Vagina (tissue), 2 donors: ENCODE data around the gene TAF10. TPM values are rescaled to one million over a fixed set of nuclear protein-coding genes. Genes with fewer than 3 reads are reported as not detected.

Experiments used
- DNase-seq, 2 donors: peaks; one replicate each; pipeline ENCODE4 v3.0.0-alpha.2; 2017; ENCODE audit errors: extremely low spot score in 2 of 2
- H3K27ac ChIP-seq: fragments of 200-600 bp; sonication (generic); one replicate; pipeline ENCODE4 v1.5.1; 2019
- H3K27me3 ChIP-seq: fragments of 200-600 bp; sonication (generic); one replicate; pipeline ENCODE4 v1.5.1; 2019
- H3K36me3 ChIP-seq, 2 donors: fragments of 200-600 bp; sonication (generic); one replicate each; pipeline ENCODE4 v1.5.1; 2017 to 2019
- H3K4me1 ChIP-seq: fragments of 200-600 bp; sonication (generic); one replicate; pipeline ENCODE4 v1.5.1; 2019
- H3K4me3 ChIP-seq, 2 donors: fragments of 200-600 bp; sonication (generic); 1 replicate in 1 of 2; 2 replicates in 1 of 2; pipeline ENCODE4 v1.5.1; 2016 to 2019
- H3K9me3 ChIP-seq: fragments of 200-600 bp; sonication (generic); one replicate; pipeline ENCODE4 v1.5.1; 2019
- POLR2A ChIP-seq, 2 donors: fragments of 450-650 bp; IDR thresholded peaks; one replicate each; pipeline ENCODE4 v1.6.1; 2017; ENCODE audit warnings: antibody characterized with exemption in 2 of 2, mild to moderate bottlenecking in 2 of 2, moderate library complexity in 2 of 2
- POLR2AphosphoS5 ChIP-seq, 2 donors: sonication (generic); formaldehyde crosslinking; IDR thresholded peaks; one replicate each; pipeline ENCODE4 v1.9.0; 2017; ENCODE audit warnings: antibody characterized with exemption in 2 of 2, mild to moderate bottlenecking in 2 of 2, low read depth in 1 of 2; ENCODE audit not compliant: insufficient read depth in 1 of 2
- intact Hi-C: fragments of 100-400 bp; cut with DNase I; formaldehyde crosslinking; loops from one replicate; pipeline ENCODE4 v1.15.1; 2023
- total RNA-seq: library from RNA; depleted of rRNA; stranded (reverse); fragments of >200 nt; gene quantifications from one replicate; pipeline ENCODE4 v1.2.3, GENCODE V29; 2016
- TF ChIP-seq, protein P1 (sequence below), 3 experiments: fragments of 450-650 bp in 2 of 3; fragments of 200-600 bp in 1 of 3; sonication (generic) in 1 of 3; IDR thresholded peaks; one replicate each; pipeline ENCODE4 v1.5.1; 2017 to 2019; ENCODE audit warnings: antibody characterized with exemption in 3 of 3, mild to moderate bottlenecking in 2 of 3, moderate library complexity in 2 of 3

TAF10 gene
- total RNA-seq, 1 donor from 2014 or later, result 48.1 TPM

DNA sequence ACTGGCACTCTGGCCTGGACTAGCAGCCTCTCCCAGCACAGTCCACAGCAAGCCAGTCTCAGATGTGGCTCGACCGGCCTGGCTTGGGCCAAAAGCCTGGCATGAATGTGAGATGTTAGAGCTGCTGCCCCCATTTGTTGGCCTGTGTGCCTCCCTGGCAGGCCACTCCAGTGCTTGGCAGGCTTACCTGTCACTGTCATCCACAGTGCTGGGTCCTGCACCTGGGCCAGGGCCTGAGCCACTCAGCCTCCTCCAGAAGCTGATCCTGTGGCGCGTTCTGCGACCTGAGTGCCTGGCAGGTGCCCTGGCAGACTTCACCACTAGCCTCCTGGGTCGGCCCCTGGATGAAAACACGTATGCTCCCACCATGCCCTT lies 44.7 kb downstream of the TAF10 start:
- Histone ChIP-seq H3K27ac (no peak overlapping the region), H3K27me3 (no peaks in the 10 kb centered on the region), H3K36me3 (no peaks in the 10 kb centered on the region), H3K9me3 (no peaks in the 10 kb centered on the region), H3K4me1 (peaks cover 7% of the 10 kb centered on the region), H3K4me3 (no peak overlapping the region)
- DNase-seq, result no peak
- TF ChIP-seq POLR2A (IDR thresholded peaks at IDR 0.05), result no peak
- TF ChIP-seq POLR2AphosphoS5 (IDR thresholded peaks at IDR 0.05; ENCODE audit: insufficient read depth in 1 of 2, low read depth in 1 of 2), result no peak
- TF ChIP-seq, protein P1, sequence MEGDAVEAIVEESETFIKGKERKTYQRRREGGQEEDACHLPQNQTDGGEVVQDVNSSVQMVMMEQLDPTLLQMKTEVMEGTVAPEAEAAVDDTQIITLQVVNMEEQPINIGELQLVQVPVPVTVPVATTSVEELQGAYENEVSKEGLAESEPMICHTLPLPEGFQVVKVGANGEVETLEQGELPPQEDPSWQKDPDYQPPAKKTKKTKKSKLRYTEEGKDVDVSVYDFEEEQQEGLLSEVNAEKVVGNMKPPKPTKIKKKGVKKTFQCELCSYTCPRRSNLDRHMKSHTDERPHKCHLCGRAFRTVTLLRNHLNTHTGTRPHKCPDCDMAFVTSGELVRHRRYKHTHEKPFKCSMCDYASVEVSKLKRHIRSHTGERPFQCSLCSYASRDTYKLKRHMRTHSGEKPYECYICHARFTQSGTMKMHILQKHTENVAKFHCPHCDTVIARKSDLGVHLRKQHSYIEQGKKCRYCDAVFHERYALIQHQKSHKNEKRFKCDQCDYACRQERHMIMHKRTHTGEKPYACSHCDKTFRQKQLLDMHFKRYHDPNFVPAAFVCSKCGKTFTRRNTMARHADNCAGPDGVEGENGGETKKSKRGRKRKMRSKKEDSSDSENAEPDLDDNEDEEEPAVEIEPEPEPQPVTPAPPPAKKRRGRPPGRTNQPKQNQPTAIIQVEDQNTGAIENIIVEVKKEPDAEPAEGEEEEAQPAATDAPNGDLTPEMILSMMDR (IDR thresholded peaks at IDR 0.05), result no peak
- intact Hi-C loops, result no loop called here

DNA sequence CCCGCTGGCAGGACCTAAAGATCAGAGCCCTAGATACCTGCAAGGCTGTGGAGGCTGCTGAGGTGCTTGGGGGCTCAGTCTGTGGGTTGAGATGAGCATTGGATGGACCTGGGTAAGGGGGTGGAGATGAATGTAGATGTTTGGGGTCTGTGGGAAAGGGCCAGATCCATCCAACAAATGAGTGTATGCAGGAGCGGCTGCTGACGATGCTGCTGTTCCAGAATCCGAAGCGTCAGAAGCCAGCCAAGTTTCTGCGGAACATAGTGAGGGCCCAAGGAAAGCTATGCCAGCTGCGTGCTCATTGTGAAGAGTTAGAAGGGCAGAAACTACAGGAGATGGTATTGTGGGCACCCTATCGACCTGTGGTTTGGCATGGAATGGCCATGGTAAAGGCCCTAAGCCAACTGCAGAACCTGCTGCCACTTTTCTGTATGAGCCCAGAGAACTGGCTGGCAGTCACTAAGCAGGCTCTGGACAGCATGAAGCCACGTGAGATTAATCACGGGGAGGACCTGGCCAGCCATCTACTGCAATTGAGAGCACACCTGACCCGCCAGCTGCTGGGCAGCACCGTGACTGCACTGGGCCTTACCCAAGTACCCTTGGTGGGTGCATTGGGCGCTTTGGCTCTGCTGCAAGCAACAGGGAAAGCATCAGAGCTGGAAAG lies 45.2 kb downstream of the TAF10 start:
- Histone ChIP-seq H3K36me3 (no peaks in the 10 kb centered on the region), H3K27ac (no peak overlapping the region), H3K27me3 (no peaks in the 10 kb centered on the region), H3K4me1 (peaks cover 7% of the 10 kb centered on the region), H3K4me3 (no peak overlapping the region), H3K9me3 (no peaks in the 10 kb centered on the region)
- DNase-seq, result no peak
- TF ChIP-seq, protein P1 (IDR thresholded peaks at IDR 0.05), result no peak
- no peak for TF ChIP-seq POLR2A (IDR thresholded peaks at IDR 0.05)
- TF ChIP-seq POLR2AphosphoS5 (IDR thresholded peaks at IDR 0.05; ENCODE audit: insufficient read depth in 1 of 2, low read depth in 1 of 2), result no peak
- intact Hi-C loops, result no loop called here

DNA sequence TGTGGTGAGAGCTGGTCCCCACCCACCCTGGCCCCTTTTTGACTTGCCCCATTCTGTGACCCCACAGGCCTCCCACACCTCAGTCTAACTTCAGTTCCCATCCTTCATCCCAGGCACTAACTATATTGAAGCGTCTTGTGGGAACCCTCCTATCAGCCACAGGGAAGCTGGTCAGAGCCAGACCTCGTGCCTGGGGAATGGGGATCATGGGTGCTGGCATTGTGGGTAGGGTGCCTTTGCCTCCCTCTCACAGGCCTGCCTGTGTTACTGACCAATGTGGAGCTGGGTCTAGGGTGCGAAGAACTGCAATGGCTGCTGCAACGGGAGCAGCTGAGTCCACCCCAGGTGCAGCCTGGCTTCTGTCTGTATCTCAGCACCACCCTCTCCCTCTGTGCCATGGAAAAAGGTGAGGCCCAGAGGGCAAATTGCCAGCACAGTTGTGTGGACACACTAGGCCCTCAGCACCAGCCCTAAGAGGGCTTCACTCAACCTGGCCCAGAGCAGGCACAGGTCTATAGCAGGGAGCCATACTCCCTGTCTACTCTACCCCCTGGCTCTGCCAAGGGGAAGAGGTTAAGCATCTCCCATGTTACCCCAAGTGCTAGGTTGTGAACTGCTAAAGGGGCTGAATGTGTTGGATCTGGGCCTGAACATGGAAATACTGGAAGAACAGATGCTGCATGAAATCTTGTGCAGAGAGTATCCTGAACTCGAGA lies 45.9 kb downstream of the TAF10 start:
- no peak for TF ChIP-seq POLR2AphosphoS5 (IDR thresholded peaks at IDR 0.05; ENCODE audit: insufficient read depth in 1 of 2, low read depth in 1 of 2)
- TF ChIP-seq, protein P1 (IDR thresholded peaks at IDR 0.05), result no peak
- TF ChIP-seq POLR2A (IDR thresholded peaks at IDR 0.05), result no peak
- Histone ChIP-seq H3K27ac (no peak overlapping the region), H3K27me3 (no peaks in the 10 kb centered on the region), H3K4me1 (peaks cover 7% of the 10 kb centered on the region), H3K4me3 (no peak overlapping the region), H3K9me3 (no peaks in the 10 kb centered on the region), H3K36me3 (no peaks in the 10 kb centered on the region)
- DNase-seq, result no peak
- intact Hi-C loops, result no loop called here

DNA sequence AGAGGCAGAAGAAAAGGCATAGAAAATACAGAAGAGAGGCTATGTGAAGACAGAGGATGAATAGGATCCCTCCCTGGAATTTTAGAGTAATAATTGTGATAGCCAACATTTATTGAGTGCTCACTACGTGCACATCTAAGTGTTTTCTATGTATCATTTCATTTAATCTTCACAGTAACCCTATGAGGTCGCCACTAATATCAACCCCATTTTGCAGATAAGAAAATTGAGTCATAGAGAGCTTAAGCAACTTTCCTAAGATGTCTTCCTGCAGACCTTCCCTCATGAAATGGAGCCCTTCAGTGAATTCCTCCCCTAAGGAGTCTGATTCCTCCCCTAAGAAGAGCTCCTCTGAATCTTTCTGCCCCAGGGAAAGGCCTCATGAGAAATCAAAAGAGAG lies 46.7 kb downstream of the TAF10 start:
- no peak overlapping the region for H3K27ac ChIP-seq
- H3K4me3 ChIP-seq, result no peak overlapping the region
- H3K27me3 ChIP-seq, result no peaks in the 10 kb centered on the region
- peaks cover 7% of the 10 kb centered on the region for H3K4me1 ChIP-seq
- TF ChIP-seq, protein P1 (IDR thresholded peaks at IDR 0.05), result no peak
- TF ChIP-seq POLR2A (IDR thresholded peaks at IDR 0.05), result no peak
- no peak for TF ChIP-seq POLR2AphosphoS5 (IDR thresholded peaks at IDR 0.05; ENCODE audit: insufficient read depth in 1 of 2, low read depth in 1 of 2)
- H3K9me3 ChIP-seq, result no peaks in the 10 kb centered on the region
- intact Hi-C loops, result no loop called here
- no peaks in the 10 kb centered on the region for H3K36me3 ChIP-seq
- DNase-seq, result no peak

DNA sequence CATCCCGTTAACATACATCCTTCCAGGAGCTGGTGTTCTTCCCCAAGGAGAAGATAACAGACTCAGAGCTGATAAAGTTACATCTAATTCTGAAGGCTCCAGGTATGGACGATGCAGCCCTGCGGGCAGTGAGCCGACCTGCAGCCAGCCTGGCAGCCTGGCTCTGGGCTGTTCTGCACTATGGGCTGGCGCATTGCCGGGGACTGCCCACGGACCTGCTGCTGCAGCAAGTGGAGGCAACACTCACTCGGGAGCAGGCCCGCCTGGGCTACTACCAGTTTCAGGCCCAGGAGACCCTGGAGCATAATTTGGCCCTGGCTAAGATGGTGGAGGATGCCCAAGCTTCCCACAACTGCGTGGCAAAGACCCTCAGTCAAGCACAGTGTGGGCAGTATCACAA lies 48.3 kb downstream of the TAF10 start:
- peaks cover 5% of the 10 kb centered on the region for H3K4me1 ChIP-seq
- no peaks in the 10 kb centered on the region for H3K27me3 ChIP-seq
- H3K4me3 ChIP-seq, result no peak overlapping the region
- DNase-seq, result no peak
- TF ChIP-seq, protein P1 (IDR thresholded peaks at IDR 0.05), result no peak
- no peak for TF ChIP-seq POLR2A (IDR thresholded peaks at IDR 0.05)
- no peaks in the 10 kb centered on the region for H3K9me3 ChIP-seq
- no peaks in the 10 kb centered on the region for H3K36me3 ChIP-seq
- intact Hi-C loops, result no loop called here
- H3K27ac ChIP-seq, result no peak overlapping the region
